GM12864 (cell line): Measurements from ENCODE around the gene TNNT2.

Experiments
- DNase-seq: peaks from one replicate; pipeline ENCODE4 v3.0.0-alpha.2; 2011; ENCODE audit warnings: low read depth
- H3K4me3 ChIP-seq: 2 replicates; pipeline ENCODE4 v1.5.1; 2011; ENCODE audit warnings: mild to moderate bottlenecking, low read depth, low read length, control low read depth
- CTCF ChIP-seq: IDR thresholded peaks from 2 replicates; pipeline ENCODE4 v1.5.1; 2011; ENCODE audit warnings: low read depth, mild to moderate bottlenecking, moderate library complexity, low read length, control low read depth, inconsistent platforms; ENCODE audit errors: missing control alignments

TNNT2 gene

DNA sequence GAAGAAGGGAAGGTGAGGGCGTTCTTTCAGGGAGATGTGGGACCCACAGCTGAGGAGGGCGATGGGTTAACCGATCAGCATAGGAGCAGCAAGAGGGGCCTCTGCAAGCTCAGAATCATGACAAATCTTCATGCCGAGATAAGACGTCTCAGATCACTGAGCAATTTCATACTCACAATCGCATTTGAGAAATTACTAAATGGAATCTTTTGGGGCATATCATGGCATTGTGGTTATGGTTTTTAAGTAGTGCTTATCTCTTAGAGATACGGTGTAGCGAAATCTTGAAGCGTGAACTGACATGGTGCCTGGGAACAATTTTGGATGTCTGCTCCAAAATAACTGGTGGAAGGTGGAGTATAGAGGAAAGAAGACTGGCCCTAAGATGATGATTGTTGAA lies 6.2 kb downstream of the TNNT2 start:
- no peak for TF ChIP-seq CTCF
- DNase-seq, result no peak
- H3K4me3 ChIP-seq, result no peak overlapping the region

- DNase-seq, result no peak
Observed at GRCh38 chr1:201370500-201370899, 7.0 kb downstream of the TNNT2 start.

GRCh38 chr1:201369209-201369608 lies 8.3 kb downstream of the TNNT2 start:
- DNase-seq, result no peak
- TF ChIP-seq CTCF, result no peak
- H3K4me3 ChIP-seq, result no peak overlapping the region

More at GRCh38 chr1:201370500-201370899, 7.0 kb downstream of the TNNT2 start:
- no peak overlapping the region for H3K4me3 ChIP-seq
- no peak for TF ChIP-seq CTCF

GRCh38 chr1:201366696-201367095 lies 10.8 kb downstream of the TNNT2 start:
- no peak for TF ChIP-seq CTCF

DNA sequence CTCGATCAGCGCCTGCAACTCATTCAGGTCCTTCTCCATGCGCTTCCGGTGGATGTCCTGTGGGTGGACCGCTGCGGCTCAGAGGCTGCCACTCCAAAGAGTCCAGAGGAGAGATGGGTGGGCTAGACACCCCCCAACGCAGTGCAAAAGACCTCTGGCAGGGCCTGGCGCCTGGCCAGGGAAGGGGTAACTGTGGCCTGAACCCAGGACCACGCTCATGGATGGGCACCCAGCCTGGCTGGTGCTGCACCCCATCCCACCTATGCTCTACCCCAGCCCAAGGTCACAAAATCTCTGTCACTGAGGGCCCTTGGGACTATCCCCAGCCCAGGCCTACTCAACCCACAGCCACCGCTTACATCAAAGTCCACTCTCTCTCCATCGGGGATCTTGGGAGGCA lies 12.2 kb downstream of the TNNT2 start:
- no peak for TF ChIP-seq CTCF
- DNase-seq, result no peak

More at GRCh38 chr1:201366696-201367095, 10.8 kb downstream of the TNNT2 start:
- no peak overlapping the region for H3K4me3 ChIP-seq
- no peak for DNase-seq

DNA sequence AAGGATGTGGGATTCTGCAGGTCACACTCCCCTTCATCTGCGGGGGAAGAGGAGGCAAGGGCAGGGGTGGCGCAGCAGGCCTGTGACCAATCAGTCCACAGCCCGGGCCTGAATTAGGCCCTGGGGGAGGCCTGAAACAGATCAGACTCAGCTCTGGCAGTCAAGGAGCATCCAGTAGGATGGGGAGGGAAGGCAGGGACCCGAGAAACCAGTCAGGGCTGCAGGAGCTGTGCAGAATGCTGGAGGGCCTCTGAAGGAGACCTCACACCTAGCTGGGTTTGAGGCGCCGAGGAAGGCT lies 12.7 kb downstream of the TNNT2 start:
- no peak for TF ChIP-seq CTCF
- no peak for DNase-seq
- H3K4me3 ChIP-seq, result no peak overlapping the region

More for the DNA sequence above, 12.2 kb downstream of the TNNT2 start:
- no peak overlapping the region for H3K4me3 ChIP-seq

GRCh38 chr1:201363467-201363866 lies 14.0 kb downstream of the TNNT2 start:
- TF ChIP-seq CTCF, result no peak

More at GRCh38 chr1:201363467-201363866, 14.0 kb downstream of the TNNT2 start:
- no peak for DNase-seq
- no peak overlapping the region for H3K4me3 ChIP-seq
